Effector memory CD8-positive, alpha-beta T cell (primary cell): ENCODE measurements around the gene DEPDC1.

ENCODE experiments used
- ATAC-seq: fragments of 150-1000 bp; cut with Tn5 transposase; replicated peaks from 2 replicates; pipeline ENCODE4 v1.10.0; 2021; ENCODE audit warnings: mild to moderate bottlenecking, moderate library complexity
- DNase-seq, 3 experiments: peaks; one replicate each; pipeline ENCODE4 v3.0.0; 2021
- H3K27ac Mint-ChIP-seq, 2 donors: one replicate each; pipeline ENCODE4 v1.8.0; 2022; ENCODE audit warnings: mild to moderate bottlenecking in 2 of 2, mixed read lengths in 2 of 2, moderate library complexity in 2 of 2
- H3K27me3 Mint-ChIP-seq, 2 donors: one replicate each; pipeline ENCODE4 v1.8.0; 2022; ENCODE audit warnings: mixed read lengths in 2 of 2
- H3K36me3 Mint-ChIP-seq: one replicate; pipeline ENCODE4 v1.8.0; 2022; ENCODE audit warnings: mild to moderate bottlenecking, moderate library complexity, mixed read lengths; ENCODE audit not compliant: insufficient read depth
- H3K4me1 Mint-ChIP-seq, 2 donors: one replicate each; pipeline ENCODE4 v1.8.0; 2022; ENCODE audit warnings: low read depth in 2 of 2, mixed read lengths in 2 of 2
- H3K4me3 Mint-ChIP-seq, 2 donors: one replicate each; pipeline ENCODE4 v1.8.0; 2022; ENCODE audit warnings: mild to moderate bottlenecking in 2 of 2, mixed read lengths in 2 of 2, moderate library complexity in 2 of 2
- H3K9me3 Mint-ChIP-seq, 2 donors: one replicate each; pipeline ENCODE4 v1.8.0; 2022; ENCODE audit warnings: mixed read lengths in 2 of 2
- total RNA-seq, 9 experiments: gene quantifications; one replicate each; lab custom pipeline; 2026; lab: John Stamatoyannopoulos, UW

DEPDC1 gene, protein sequence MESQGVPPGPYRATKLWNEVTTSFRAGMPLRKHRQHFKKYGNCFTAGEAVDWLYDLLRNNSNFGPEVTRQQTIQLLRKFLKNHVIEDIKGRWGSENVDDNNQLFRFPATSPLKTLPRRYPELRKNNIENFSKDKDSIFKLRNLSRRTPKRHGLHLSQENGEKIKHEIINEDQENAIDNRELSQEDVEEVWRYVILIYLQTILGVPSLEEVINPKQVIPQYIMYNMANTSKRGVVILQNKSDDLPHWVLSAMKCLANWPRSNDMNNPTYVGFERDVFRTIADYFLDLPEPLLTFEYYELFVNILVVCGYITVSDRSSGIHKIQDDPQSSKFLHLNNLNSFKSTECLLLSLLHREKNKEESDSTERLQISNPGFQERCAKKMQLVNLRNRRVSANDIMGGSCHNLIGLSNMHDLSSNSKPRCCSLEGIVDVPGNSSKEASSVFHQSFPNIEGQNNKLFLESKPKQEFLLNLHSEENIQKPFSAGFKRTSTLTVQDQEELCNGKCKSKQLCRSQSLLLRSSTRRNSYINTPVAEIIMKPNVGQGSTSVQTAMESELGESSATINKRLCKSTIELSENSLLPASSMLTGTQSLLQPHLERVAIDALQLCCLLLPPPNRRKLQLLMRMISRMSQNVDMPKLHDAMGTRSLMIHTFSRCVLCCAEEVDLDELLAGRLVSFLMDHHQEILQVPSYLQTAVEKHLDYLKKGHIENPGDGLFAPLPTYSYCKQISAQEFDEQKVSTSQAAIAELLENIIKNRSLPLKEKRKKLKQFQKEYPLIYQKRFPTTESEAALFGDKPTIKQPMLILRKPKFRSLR
- total RNA-seq = 0 to 8.4 (median 0.61) reads per million in 9 experiments

DNA sequence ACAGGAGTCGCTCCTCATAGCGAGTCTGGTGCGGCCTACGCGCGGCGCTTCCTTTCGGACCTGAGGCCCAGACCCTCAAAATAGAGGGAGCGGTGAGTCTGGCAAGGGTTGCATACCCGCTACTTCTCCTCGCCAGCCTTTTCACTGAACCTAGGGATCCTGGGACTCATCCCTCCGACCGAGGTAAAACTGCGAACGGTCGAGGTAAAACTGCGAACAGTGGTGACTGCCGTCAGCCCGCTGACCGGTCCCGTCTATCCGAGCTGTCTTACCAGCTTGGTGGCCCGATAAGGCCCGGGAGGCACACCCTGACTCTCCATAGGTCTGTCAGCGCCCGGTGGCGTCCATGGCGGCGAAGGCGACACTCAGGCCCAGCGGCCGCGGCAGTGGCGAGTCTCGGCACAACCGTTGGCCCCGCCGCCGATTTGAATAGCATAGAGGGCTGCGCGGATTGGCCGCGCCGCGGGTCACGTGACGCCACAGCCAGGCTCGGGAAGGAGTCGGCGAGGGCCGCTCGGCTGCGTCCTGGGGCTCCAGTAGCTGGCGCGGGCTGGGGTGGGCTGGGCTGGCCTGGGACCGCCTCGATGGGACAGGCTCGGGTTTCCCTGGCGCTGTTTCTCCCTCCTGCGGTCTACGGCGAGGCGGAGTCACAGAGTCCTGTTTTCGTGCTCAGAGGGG, at the start of gene DEPDC1:
Gene DEPDC1, minus strand, starts transcription at position 403 of the 678 bp plus-strand sequence. Its CDS starts 83 bp downstream, at position 320.
- Mint-ChIP-seq H3K27ac (peak within 1 kb of the TSS; percentile 66 to 81), H3K4me3 (peak within 1 kb of the TSS; percentile 82 to 87), H3K9me3 (peaks cover 0 to 7% of the 10 kb centered on the region in 2 donors), H3K27me3 (peaks cover 0 to 8% of the 10 kb centered on the region in 2 donors), H3K4me1 (peaks cover 35 to 42% of the 10 kb centered on the region in 2 donors), H3K36me3 (no peaks in the 10 kb centered on the region)
- peak; percentile 60 to 64 (median 63) for DNase-seq
- ATAC-seq = peak; percentile 91

DNA sequence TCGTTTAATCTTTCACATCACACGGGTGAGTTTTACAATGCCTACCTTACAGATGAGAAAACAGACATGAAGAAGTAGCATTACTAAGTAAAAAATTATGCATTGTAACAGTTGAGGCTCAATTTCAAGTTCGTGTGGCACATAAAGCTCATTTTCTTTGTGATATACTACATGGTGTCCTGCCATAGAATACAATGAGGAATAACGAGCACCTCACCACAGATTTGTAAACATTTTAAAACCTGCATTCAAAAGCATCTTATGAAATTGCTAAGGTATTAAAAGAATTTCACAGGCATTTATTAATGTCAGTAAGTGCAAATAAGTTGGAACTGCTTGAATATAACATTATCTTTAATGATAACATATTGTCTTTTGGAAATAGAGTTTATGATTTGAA, 47.8 kb upstream of the DEPDC1 start:
- Mint-ChIP-seq H3K4me1 (no peaks in the 10 kb centered on the region), H3K27ac (no peak overlapping the region), H3K27me3 (no peaks in the 10 kb centered on the region), H3K9me3 (no peaks in the 10 kb centered on the region), H3K4me3 (no peak overlapping the region), H3K36me3 (no peaks in the 10 kb centered on the region)
- no peak for DNase-seq
- ATAC-seq = no peak

DNA sequence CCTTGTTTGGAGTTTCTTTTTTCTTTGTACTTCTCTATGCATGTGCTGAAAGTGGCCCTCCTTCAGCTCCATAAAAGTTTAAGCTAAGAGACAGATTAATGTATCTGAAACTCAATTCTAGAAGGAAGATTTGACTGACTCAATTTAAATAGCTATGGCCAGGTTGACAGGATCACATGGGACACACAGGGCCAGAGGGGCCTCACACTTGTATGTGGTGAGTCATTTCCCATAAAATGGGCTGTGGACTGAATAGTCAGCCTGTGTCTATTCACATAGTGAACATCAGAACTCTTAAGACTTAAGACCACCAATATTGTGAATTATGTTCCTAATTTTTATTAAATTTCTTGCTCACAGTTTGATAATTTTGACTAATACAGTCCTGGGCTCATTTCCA, 45.7 kb upstream of the DEPDC1 start:
- no peak for ATAC-seq
- DNase-seq = no peak

DNA sequence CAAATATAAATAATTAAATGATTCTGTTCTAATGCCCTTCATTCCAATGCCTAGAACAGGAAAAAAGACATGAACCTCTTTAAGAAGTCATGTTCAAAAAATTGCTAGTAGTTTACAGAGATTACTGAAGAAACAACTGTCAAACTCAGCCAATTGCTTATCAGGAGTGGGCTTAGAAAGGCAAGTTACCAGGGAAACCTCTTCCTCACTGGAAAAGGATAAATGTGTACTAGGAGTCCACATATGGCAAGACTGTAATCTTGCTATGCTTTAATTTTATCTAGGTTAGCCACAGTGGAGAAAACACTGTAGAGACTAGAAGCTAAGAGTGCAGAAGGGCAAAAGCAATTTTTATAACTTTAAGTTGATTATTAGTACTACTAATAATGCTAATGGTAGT, 42.1 kb upstream of the DEPDC1 start:
- Mint-ChIP-seq H3K27me3 (no peaks in the 10 kb centered on the region), H3K4me1 (no peaks in the 10 kb centered on the region), H3K9me3 (no peaks in the 10 kb centered on the region), H3K36me3 (no peaks in the 10 kb centered on the region), H3K27ac (no peak overlapping the region), H3K4me3 (no peak overlapping the region)
- no peak for ATAC-seq
- no peak for DNase-seq

More for the DNA sequence above, 45.7 kb upstream of the DEPDC1 start:
- Mint-ChIP-seq H3K4me3 (no peak overlapping the region), H3K4me1 (no peaks in the 10 kb centered on the region), H3K27me3 (no peaks in the 10 kb centered on the region), H3K27ac (no peak overlapping the region), H3K9me3 (no peaks in the 10 kb centered on the region), H3K36me3 (no peaks in the 10 kb centered on the region)

DNA sequence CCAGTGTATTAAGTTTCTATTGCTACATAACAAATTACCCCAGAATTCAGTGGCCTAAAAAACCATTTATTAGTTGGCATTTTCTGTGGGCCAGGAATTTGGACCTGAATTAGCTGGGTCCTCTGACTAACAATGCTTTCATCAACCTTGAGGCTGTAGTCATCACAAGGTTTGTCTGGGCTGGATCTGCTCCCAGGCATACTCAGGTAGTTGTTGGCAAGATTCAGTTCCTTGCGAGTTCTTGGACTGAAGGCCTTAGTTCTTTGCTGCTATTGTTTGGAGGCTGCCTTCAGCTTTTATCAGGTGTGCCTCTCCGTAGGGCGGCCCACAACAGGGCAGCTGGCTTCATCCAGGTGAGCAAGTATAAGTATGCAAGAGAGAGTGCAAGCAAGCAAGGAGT, 31.4 kb upstream of the DEPDC1 start:
- no peaks in the 10 kb centered on the region for H3K4me1 Mint-ChIP-seq
- no peak overlapping the region for H3K27ac Mint-ChIP-seq
- DNase-seq = no peak
- H3K36me3 Mint-ChIP-seq = no peaks in the 10 kb centered on the region
- H3K27me3 Mint-ChIP-seq = peaks cover 4 to 8% of the 10 kb centered on the region in 2 donors
- peaks cover 0 to 2% of the 10 kb centered on the region in 2 donors for H3K9me3 Mint-ChIP-seq
- no peak overlapping the region for H3K4me3 Mint-ChIP-seq
- ATAC-seq = no peak

DNA sequence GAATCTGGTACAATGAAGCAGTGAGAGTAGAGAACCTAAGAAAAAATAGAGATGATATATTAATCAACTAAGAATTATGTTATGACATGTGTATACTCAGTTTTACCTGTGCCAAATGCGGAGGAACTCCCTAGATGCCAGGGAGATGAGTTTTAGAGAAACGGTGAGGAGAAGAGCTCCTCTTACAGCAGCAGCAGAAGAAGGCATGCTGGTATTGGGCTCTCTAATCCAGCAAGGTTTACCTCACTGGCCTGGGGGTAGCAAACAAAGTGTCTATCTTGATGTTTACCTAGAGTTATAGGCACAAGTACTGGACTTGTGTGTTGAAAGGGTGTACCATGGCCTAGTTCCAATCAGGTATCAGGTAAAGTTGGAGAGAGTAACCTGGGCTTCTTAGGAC, 28.9 kb upstream of the DEPDC1 start:
- DNase-seq (no peak), ATAC-seq (no peak)
- Mint-ChIP-seq H3K36me3 (no peaks in the 10 kb centered on the region), H3K4me3 (no peak overlapping the region), H3K27me3 (peaks cover 0 to 3% of the 10 kb centered on the region in 2 donors), H3K27ac (no peak overlapping the region), H3K9me3 (peaks cover 0 to 2% of the 10 kb centered on the region in 2 donors), H3K4me1 (no peaks in the 10 kb centered on the region)

DNA sequence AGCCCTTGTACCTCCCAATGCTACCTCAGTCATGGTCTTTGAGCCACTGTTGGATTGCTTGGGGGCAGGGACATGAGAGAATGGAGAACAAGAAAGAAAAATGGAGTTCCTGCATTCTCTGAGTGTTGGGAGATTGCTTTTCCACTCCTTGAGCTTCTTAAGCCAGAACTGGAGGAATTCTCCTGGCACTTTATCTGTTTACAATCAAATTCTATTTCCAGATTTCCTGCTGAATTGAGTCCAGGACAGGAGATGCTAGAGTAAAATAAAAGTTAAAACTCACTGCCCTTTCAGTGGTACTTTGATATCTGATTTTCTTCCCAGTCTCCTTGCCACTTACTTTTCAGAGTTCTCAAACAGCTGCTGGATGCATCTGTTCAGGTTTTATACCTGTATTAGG, 24.4 kb upstream of the DEPDC1 start:
- H3K27ac Mint-ChIP-seq = no peak overlapping the region
- H3K4me1 Mint-ChIP-seq = no peaks in the 10 kb centered on the region
- no peaks in the 10 kb centered on the region for H3K27me3 Mint-ChIP-seq
- H3K4me3 Mint-ChIP-seq = no peak overlapping the region
- no peak for ATAC-seq
- H3K9me3 Mint-ChIP-seq = no peaks in the 10 kb centered on the region
- no peak for DNase-seq
- H3K36me3 Mint-ChIP-seq = no peaks in the 10 kb centered on the region

DNA sequence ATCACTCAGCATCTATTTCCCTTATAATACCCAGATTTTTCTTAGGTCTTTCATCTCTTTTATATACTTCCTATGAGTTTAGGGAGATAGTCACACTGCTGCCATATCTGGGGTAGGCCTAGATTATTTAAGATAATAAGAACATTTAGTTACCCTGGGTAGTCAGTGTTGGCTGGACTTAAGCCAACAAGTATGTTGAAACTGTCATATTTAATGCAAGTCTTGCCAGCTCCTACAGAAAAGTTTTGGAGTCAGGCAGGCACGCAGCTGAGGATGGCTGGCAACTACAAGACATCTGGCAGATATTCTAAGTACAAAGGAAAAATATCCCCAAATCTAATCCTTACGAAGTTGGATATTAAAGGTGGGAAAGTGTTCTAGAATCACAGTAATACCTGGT, 19.2 kb upstream of the DEPDC1 start:
- ATAC-seq = no peak

DNA sequence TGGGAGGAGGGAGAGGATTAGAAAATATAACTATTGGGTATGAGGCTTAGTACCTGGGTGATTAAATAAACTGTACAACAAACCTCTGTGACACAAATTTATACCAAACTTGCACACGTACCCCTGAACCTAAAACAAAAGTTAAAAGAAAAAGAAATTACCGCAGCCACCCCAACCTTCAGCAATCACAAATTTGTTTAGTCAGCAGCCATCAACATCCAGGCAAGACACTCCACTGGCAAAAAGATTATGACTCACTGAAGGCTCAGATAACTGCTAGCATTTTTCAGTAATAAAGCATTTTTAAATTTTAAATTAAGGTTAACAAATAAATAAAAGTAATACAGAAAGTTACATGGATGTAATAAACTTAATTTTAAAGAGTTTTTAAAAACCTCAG, 14.4 kb upstream of the DEPDC1 start:
- Mint-ChIP-seq H3K27ac (no peak overlapping the region), H3K27me3 (no peaks in the 10 kb centered on the region), H3K4me3 (no peak overlapping the region), H3K4me1 (no peaks in the 10 kb centered on the region), H3K9me3 (peaks cover 0 to 1% of the 10 kb centered on the region in 2 donors), H3K36me3 (no peaks in the 10 kb centered on the region)
- ATAC-seq = no peak
- DNase-seq = no peak

More for the DNA sequence above, 19.2 kb upstream of the DEPDC1 start:
- H3K4me3 Mint-ChIP-seq = no peak overlapping the region
- no peaks in the 10 kb centered on the region for H3K9me3 Mint-ChIP-seq
- no peak for DNase-seq
- no peak overlapping the region for H3K27ac Mint-ChIP-seq
- H3K4me1 Mint-ChIP-seq = no peaks in the 10 kb centered on the region
- H3K36me3 Mint-ChIP-seq = no peaks in the 10 kb centered on the region
- H3K27me3 Mint-ChIP-seq = no peaks in the 10 kb centered on the region

DNA sequence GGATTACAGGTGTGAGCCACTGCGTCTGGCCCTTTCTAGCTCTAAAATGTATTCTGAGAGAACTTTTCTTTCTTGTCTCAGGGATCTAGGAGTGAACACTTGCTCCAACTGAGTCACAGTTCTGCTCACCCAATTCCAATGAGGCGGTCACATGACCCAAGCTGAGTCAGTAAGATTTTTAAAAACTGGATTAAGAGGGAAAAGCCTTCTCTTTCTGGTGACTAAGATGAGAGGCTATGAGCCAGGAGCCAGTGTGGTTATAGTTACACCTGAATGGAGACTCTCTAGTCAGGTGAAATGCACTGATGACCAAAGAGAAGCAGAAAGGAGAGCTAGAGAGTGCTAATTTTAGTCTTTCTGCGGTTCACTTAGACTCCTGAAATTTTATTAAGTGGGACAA, 9.5 kb upstream of the DEPDC1 start:
- peaks cover 1 to 7% of the 10 kb centered on the region in 2 donors for H3K9me3 Mint-ChIP-seq
- H3K4me3 Mint-ChIP-seq = no peak overlapping the region
- DNase-seq (no peak), ATAC-seq (no peak)
- no peaks in the 10 kb centered on the region for H3K27me3 Mint-ChIP-seq
- H3K36me3 Mint-ChIP-seq = no peaks in the 10 kb centered on the region
- H3K27ac Mint-ChIP-seq = no peak overlapping the region
- peaks cover 5 to 6% of the 10 kb centered on the region in 2 donors for H3K4me1 Mint-ChIP-seq

DNA sequence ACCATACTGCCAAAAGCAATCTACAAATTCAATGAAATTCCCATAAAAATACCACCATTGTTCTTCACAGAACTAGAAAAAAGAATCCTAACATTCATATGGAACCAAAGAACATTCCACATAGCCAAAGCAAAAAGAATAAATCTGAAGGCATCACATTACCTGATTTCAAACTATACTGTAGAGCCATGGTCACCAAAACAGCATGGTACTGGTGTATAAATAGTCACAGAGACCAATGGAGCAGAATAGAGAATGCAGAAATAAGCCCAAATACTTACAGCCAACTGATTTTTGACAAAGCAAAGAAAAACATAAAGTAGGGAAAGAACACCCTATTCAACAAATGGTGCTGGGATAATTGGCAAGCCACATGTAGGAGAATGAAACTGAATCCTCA, 6.2 kb upstream of the DEPDC1 start:
- peaks cover 0 to 8% of the 10 kb centered on the region in 2 donors for H3K27me3 Mint-ChIP-seq
- no peaks in the 10 kb centered on the region for H3K36me3 Mint-ChIP-seq
- peaks cover 16 to 28% of the 10 kb centered on the region in 2 donors for H3K4me1 Mint-ChIP-seq
- DNase-seq = no peak
- no peak overlapping the region for H3K4me3 Mint-ChIP-seq
- H3K27ac Mint-ChIP-seq = no peak overlapping the region
- peaks cover 1 to 10% of the 10 kb centered on the region in 2 donors for H3K9me3 Mint-ChIP-seq
- no peak for ATAC-seq

DNA sequence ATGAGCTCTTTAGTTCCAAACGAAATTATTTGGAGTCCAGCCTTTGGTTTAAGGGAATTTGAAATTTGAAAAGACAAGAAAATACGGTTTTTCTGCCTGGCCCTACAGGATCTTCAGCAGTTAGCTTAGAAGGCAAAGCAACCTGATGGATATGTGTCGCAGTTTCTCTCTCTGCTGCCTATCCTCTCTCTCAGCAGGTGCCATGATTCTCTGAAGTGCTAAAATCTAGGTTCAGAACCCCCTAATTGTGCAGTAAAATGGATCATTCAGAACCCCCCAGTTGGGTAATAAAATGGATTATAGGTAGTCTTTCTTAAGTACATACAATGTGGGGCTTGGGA, 446 bp upstream of the DEPDC1 start:
- Mint-ChIP-seq H3K36me3 (no peaks in the 10 kb centered on the region), H3K27me3 (peaks cover 0 to 8% of the 10 kb centered on the region in 2 donors), H3K4me1 (peaks cover 37 to 43% of the 10 kb centered on the region in 2 donors), H3K9me3 (peaks cover 0 to 10% of the 10 kb centered on the region in 2 donors), H3K27ac (peak overlapping the region; percentile 66 to 81), H3K4me3 (peak overlapping the region; percentile 82 to 87)
- DNase-seq (no peak), ATAC-seq (peak; percentile 5)

DNA sequence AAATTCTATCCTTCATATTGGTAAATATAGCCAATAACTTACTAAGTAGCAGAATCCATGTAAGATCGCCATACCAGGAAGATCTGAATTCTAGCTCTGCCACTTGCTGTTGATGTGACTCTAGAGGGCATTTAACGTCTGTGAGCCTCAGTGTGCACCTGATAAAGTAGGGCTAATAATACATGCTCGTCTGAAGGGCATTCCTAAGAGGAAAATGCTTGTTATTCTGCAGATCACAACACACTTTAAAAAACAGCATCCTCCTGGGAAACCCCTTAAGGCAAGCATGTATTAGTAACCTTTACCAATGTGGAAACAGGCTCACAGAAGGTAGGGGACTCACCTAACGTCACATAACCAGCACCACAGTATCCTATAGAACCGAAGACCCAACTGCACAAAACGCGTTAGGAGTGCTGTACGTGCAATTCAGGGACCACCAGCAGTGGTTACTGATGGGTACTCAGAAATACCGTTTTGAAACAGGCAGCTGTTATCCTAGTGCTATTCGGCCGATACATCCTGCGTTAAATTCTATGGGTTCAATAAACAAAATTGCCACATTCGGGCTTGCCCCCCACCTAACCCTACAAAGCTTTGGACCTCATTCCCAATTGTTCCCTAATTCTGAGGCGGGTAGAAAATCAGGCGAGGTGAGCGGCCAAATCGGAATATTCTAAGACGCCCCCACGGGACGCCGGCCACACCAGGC, 758 bp downstream of the DEPDC1 start:
- Mint-ChIP-seq H3K27me3 (peaks cover 0 to 8% of the 10 kb centered on the region in 2 donors), H3K4me1 (peaks cover 29 to 37% of the 10 kb centered on the region in 2 donors), H3K9me3 (no peaks in the 10 kb centered on the region), H3K27ac (peak overlapping the region; percentile 66 to 81), H3K36me3 (no peaks in the 10 kb centered on the region), H3K4me3 (peak overlapping the region; percentile 82 to 87)
- no peak for DNase-seq
- ATAC-seq = peak; percentile 5
